Smooth muscle cell (in vitro differentiated cells): ENCODE results near the gene SPAG9. TPM values are rescaled to one million over a fixed set of nuclear protein-coding genes. Genes with fewer than 3 reads are reported as not detected.

ENCODE experiments used
- DNase-seq: peaks from one replicate; lab custom pipeline; 2025; ENCODE audit not compliant: unreplicated experiment; lab: John Stamatoyannopoulos, UW
- H2AFZ ChIP-seq: fragments of 200-600 bp; sonication (generic); 2 replicates; pipeline ENCODE4 v1.6.0; 2016; ENCODE audit warnings: antibody characterized with exemption, low read depth, mild to moderate bottlenecking
- H3F3A ChIP-seq: fragments of 200-600 bp; sonication (generic); 2 replicates; pipeline ENCODE4 v1.6.0; 2017; ENCODE audit warnings: antibody characterized with exemption, low read depth
- H3K27ac ChIP-seq: fragments of 200-600 bp; sonication (generic); 2 replicates; pipeline ENCODE4 v1.5.1; 2016; ENCODE audit warnings: low read depth, mild to moderate bottlenecking
- H3K27me3 ChIP-seq: fragments of 200-600 bp; sonication (generic); 2 replicates; pipeline ENCODE4 v1.6.1; 2016; ENCODE audit warnings: low read depth, mild to moderate bottlenecking
- H3K36me3 ChIP-seq: fragments of 200-600 bp; sonication (generic); 2 replicates; pipeline ENCODE4 v1.5.1; 2016; ENCODE audit warnings: low read depth
- H3K4me1 ChIP-seq: fragments of 200-600 bp; sonication (generic); 2 replicates; pipeline ENCODE4 v1.5.1; 2016; ENCODE audit warnings: low read depth
- H3K4me2 ChIP-seq: fragments of 200-600 bp; sonication (generic); 2 replicates; pipeline ENCODE4 v1.6.0; 2016; ENCODE audit warnings: mild to moderate bottlenecking
- H3K4me3 ChIP-seq: fragments of 200-600 bp; sonication (generic); 2 replicates; pipeline ENCODE4 v1.5.1; 2016; ENCODE audit warnings: mild to moderate bottlenecking
- H3K79me2 ChIP-seq: fragments of 200-600 bp; sonication (generic); 2 replicates; pipeline ENCODE4 v1.6.0; 2016; ENCODE audit warnings: low read depth, mild to moderate bottlenecking
- H3K9ac ChIP-seq: fragments of 200-600 bp; sonication (generic); 2 replicates; pipeline ENCODE4 v1.6.0; 2016; ENCODE audit warnings: low read depth
- H3K9me3 ChIP-seq: fragments of 200-600 bp; sonication (generic); replicated peaks from 2 replicates; pipeline ENCODE4 v1.5.1; 2016; ENCODE audit warnings: low read depth
- H4K20me1 ChIP-seq: fragments of 200-600 bp; sonication (generic); 2 replicates; pipeline ENCODE4 v1.6.0; 2016; ENCODE audit warnings: low read depth
- WGBS: methylation state at CpG from one replicate; pipeline ENCODE4 v1.1.7; 2016; ENCODE audit warnings: low lambda C conversion rate; 5-methylcytosine and 5-hydroxymethylcytosine counted together
- polyA plus RNA-seq: library from polyadenylated mRNA; unstranded; fragments of >200 nt; fragmentation: Nextera tagmentation; extraction: Ambion mirVana; gene quantifications from 2 replicates; pipeline ENCODE4 v1.2.1, GENCODE V29; 2016
- total RNA-seq: library from RNA; depleted of rRNA; stranded (reverse); fragments of >200 nt; gene quantifications from 2 replicates; pipeline ENCODE4 v1.2.3, GENCODE V29; 2014
- TF ChIP-seq, protein P1 (sequence below): fragments of 200-600 bp; sonication (generic); IDR thresholded peaks from 2 replicates; pipeline ENCODE4 v1.5.1; 2017; ENCODE audit warnings: borderline replicate concordance, mild to moderate bottlenecking, antibody characterized with exemption; ENCODE audit not compliant: insufficient read depth, poor library complexity, severe bottlenecking

The SPAG9 gene
- total and polyA plus RNA-seq, 2 experiments from 2014 or later = 29.1 to 64.8 TPM

DNA sequence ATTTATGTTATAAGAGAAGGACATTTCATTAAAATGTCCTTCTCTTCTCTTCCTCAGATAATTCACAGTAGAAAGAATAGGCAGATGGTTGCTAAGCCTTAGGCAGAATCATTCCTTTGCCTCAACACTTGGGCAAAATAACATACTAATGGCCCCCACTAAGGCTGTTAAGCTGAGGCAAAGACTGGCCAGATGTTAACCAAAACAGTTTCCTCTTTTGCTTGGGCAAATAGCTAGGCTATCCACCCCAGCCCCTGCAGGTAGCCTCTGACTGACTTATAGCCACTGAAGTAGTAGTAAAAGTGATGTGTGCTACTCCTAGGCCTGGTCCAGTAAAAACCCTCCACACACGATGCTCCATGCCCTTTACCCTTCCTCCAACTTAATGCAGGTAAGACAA, 55.2 kb downstream of the SPAG9 start:
- H3K36me3 ChIP-seq = no peaks in the 10 kb centered on the region
- H3K9me3 ChIP-seq = no peaks in the 10 kb centered on the region
- H4K20me1 ChIP-seq = peaks cover 39% of the 10 kb centered on the region
- no peak for DNase-seq
- H3K4me3 ChIP-seq = no peak overlapping the region
- no peak overlapping the region for H3K27ac ChIP-seq
- no peak overlapping the region for H2AFZ ChIP-seq
- H3F3A ChIP-seq = no peaks in the 10 kb centered on the region
- peaks cover 65% of the 10 kb centered on the region for H3K79me2 ChIP-seq
- WGBS = 94% methylated on average over 1 of the region's 1 CpG
- H3K9ac ChIP-seq = no peak overlapping the region
- H3K4me1 ChIP-seq = no peaks in the 10 kb centered on the region
- H3K27me3 ChIP-seq = no peaks in the 10 kb centered on the region
- no peak overlapping the region for H3K4me2 ChIP-seq
- TF ChIP-seq, protein P1, sequence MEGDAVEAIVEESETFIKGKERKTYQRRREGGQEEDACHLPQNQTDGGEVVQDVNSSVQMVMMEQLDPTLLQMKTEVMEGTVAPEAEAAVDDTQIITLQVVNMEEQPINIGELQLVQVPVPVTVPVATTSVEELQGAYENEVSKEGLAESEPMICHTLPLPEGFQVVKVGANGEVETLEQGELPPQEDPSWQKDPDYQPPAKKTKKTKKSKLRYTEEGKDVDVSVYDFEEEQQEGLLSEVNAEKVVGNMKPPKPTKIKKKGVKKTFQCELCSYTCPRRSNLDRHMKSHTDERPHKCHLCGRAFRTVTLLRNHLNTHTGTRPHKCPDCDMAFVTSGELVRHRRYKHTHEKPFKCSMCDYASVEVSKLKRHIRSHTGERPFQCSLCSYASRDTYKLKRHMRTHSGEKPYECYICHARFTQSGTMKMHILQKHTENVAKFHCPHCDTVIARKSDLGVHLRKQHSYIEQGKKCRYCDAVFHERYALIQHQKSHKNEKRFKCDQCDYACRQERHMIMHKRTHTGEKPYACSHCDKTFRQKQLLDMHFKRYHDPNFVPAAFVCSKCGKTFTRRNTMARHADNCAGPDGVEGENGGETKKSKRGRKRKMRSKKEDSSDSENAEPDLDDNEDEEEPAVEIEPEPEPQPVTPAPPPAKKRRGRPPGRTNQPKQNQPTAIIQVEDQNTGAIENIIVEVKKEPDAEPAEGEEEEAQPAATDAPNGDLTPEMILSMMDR = no peak

DNA sequence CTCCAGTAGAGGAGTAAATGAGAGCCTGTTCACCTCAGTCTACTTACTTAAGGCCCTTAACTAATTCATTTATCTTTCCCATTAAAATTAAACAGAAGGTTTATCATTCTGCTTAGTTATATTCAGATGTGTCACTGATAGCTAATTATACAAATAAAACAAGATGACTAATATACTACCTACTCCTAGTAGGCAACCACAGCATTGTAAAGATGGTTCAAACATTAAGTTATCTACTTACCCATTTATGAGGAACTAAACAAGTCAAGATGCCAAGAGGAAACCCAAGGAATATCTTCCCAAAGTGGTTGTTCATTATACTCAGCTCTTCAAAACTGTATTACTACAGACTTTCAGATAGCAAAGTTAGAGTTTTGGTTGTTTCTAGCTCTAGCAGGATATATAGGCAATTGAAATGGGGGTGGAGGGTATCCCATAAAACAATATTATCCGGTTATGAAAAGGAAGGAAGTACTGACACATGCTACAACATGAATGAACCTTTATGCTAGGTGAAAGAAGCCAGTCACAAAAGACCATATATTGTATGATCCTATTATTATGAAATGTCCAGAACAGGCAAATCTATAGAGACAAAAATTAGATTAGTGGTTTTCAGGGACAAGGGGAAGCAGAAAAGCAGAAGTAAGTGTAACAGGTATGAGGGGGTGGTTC, 56.5 kb downstream of the SPAG9 start:
- H3K27me3 ChIP-seq = no peaks in the 10 kb centered on the region
- no peak overlapping the region for H3K4me2 ChIP-seq
- peaks cover 28% of the 10 kb centered on the region for H4K20me1 ChIP-seq
- H3F3A ChIP-seq = no peaks in the 10 kb centered on the region
- TF ChIP-seq, protein P1 = no peak
- peaks cover 53% of the 10 kb centered on the region for H3K79me2 ChIP-seq
- no peak overlapping the region for H2AFZ ChIP-seq
- WGBS = 90% methylated on average over 1 of the region's 1 CpG
- H3K36me3 ChIP-seq = no peaks in the 10 kb centered on the region
- DNase-seq = no peak
- no peaks in the 10 kb centered on the region for H3K4me1 ChIP-seq
- H3K9me3 ChIP-seq = no peaks in the 10 kb centered on the region
- H3K27ac ChIP-seq = no peak overlapping the region
- no peak overlapping the region for H3K4me3 ChIP-seq
- H3K9ac ChIP-seq = no peak overlapping the region

DNA sequence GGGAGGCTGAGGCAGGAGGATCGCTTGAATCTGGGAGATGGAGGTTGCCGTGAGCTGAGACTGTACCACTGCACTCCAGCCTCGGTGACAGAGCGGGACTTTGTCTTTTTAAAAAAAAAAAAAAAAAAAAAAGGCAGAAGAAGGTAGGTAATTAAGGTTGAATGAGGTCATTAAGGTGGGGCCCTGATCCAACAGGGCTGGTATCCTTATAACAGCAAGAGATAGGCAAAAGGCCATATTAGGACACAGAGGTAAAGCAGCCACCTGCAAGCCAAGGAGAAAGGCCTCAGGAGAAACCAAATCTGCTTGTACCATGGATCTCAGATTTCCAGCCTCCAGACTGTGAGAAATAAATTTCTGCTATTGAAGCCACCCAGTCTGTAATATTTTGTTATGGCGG, 60.3 kb downstream of the SPAG9 start:
- no peak overlapping the region for H3K4me3 ChIP-seq
- peaks cover 37% of the 10 kb centered on the region for H3K79me2 ChIP-seq
- H3K9ac ChIP-seq = no peak overlapping the region
- TF ChIP-seq, protein P1 = no peak
- H3K9me3 ChIP-seq = no peaks in the 10 kb centered on the region
- WGBS = 91% methylated on average over 5 of the region's 5 CpGs
- no peaks in the 10 kb centered on the region for H3K27me3 ChIP-seq
- no peak overlapping the region for H2AFZ ChIP-seq
- no peak overlapping the region for H3K27ac ChIP-seq
- no peaks in the 10 kb centered on the region for H3K36me3 ChIP-seq
- H4K20me1 ChIP-seq = peaks cover 3% of the 10 kb centered on the region
- peaks cover 28% of the 10 kb centered on the region for H3F3A ChIP-seq
- peaks cover 23% of the 10 kb centered on the region for H3K4me1 ChIP-seq
- no peak overlapping the region for H3K4me2 ChIP-seq
- no peak for DNase-seq

DNA sequence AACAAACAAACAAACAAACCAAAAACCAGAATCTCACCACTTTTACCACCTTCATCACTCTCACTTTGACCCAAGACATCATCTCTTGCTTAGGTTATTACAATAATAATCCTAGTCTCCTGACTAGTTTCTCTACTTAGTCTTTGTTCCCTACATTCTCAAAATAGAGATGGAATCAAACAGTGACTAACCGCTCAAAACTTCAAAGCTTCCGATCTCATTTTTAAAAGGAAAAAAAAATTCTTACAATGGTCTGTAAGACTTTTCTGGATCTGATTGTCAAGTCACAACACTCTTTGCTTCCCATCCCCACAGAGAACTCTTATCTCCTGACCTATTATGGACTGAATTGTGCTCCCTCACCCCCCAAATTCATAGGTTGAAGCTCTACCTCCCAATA, 60.9 kb downstream of the SPAG9 start:
- Histone ChIP-seq H3K4me3 (no peak overlapping the region), H3K4me2 (no peak overlapping the region), H3K4me1 (peaks cover 23% of the 10 kb centered on the region), H3K27ac (peak overlapping the region; percentile 13), H3F3A (peaks cover 28% of the 10 kb centered on the region), H3K9me3 (no peaks in the 10 kb centered on the region), H4K20me1 (peaks cover 3% of the 10 kb centered on the region), H3K27me3 (no peaks in the 10 kb centered on the region), H3K9ac (no peak overlapping the region), H2AFZ (no peak overlapping the region), H3K79me2 (peaks cover 43% of the 10 kb centered on the region), H3K36me3 (no peaks in the 10 kb centered on the region)
- DNase-seq = no peak
- TF ChIP-seq, protein P1 = no peak
- 70% methylated on average over 2 of the region's 2 CpGs for WGBS
